H9 (cell line): ENCODE data around the gene WEE2. TPM values are rescaled to one million over a fixed set of nuclear protein-coding genes. Genes with fewer than 3 reads are reported as not detected.

ENCODE experiments used
- DNase-seq: peaks from one replicate; pipeline ENCODE4 v3.0.0-alpha.2; 2017
- H2AFZ ChIP-seq: one replicate; pipeline ENCODE4 v1.6.1; 2013; ENCODE audit warnings: mild to moderate bottlenecking, low read length, control low read depth, moderate library complexity
- H2AK5ac ChIP-seq: 2 replicates; pipeline ENCODE4 v1.6.1; 2013; ENCODE audit warnings: low read length, control low read depth, mixed read lengths; ENCODE audit not compliant: insufficient read length
- H2BK120ac ChIP-seq: one replicate; pipeline ENCODE4 v1.6.1; 2013; ENCODE audit warnings: low read depth, mild to moderate bottlenecking, low read length, control low read depth, inconsistent platforms; ENCODE audit not compliant: poor library complexity, severe bottlenecking
- H2BK12ac ChIP-seq: 2 replicates; pipeline ENCODE4 v1.6.1; 2013; ENCODE audit warnings: low read length, control low read depth, mixed read lengths, low read depth; ENCODE audit not compliant: insufficient read length
- H2BK15ac ChIP-seq: 2 replicates; pipeline ENCODE4 v1.6.1; 2013; ENCODE audit warnings: low read depth, low read length, control low read depth
- H2BK20ac ChIP-seq: one replicate; pipeline ENCODE4 v1.6.1; 2013; ENCODE audit warnings: low read depth, mild to moderate bottlenecking, low read length, control low read depth, inconsistent platforms; ENCODE audit not compliant: poor library complexity, severe bottlenecking
- H2BK5ac ChIP-seq: 2 replicates; pipeline ENCODE4 v1.6.1; 2013; ENCODE audit warnings: low read length, control low read depth, mixed read lengths; ENCODE audit not compliant: insufficient read length
- H3K14ac ChIP-seq: 2 replicates; pipeline ENCODE4 v1.6.1; 2013; ENCODE audit warnings: low read length, control low read depth; ENCODE audit not compliant: insufficient read depth
- H3K18ac ChIP-seq: 2 replicates; pipeline ENCODE4 v1.6.1; 2013; ENCODE audit warnings: low read depth, mild to moderate bottlenecking, mixed read lengths, low read length, control low read depth; ENCODE audit not compliant: insufficient read length
- H3K23ac ChIP-seq: 2 replicates; pipeline ENCODE4 v1.6.1; 2013; ENCODE audit warnings: low read length, control low read depth, mixed read lengths, low read depth; ENCODE audit not compliant: insufficient read length
- H3K23me2 ChIP-seq: 2 replicates; pipeline ENCODE4 v1.6.1; 2013; ENCODE audit warnings: low read depth, mild to moderate bottlenecking, mixed read lengths, low read length, control low read depth; ENCODE audit not compliant: insufficient read length, poor library complexity, severe bottlenecking
- H3K27ac ChIP-seq: 2 replicates; pipeline ENCODE4 v1.5.1; 2013; ENCODE audit warnings: low read length, control low read depth, mixed read lengths, low read depth; ENCODE audit not compliant: insufficient read length
- H3K27me3 ChIP-seq: 2 replicates; pipeline ENCODE4 v1.6.1; 2013; ENCODE audit warnings: low read length, control low read depth, inconsistent platforms; ENCODE audit not compliant: insufficient read depth
- H3K4ac ChIP-seq: 2 replicates; pipeline ENCODE4 v1.6.1; 2013; ENCODE audit warnings: low read depth, mild to moderate bottlenecking, control low read depth, inconsistent platforms, low read length, moderate library complexity
- H3K4me1 ChIP-seq: 2 replicates; pipeline ENCODE4 v1.6.1; 2013; ENCODE audit warnings: low read length, control low read depth, inconsistent platforms; ENCODE audit not compliant: insufficient read depth
- H3K4me2 ChIP-seq: 2 replicates; pipeline ENCODE4 v1.6.1; 2013; ENCODE audit warnings: low read length, control low read depth, mixed read lengths; ENCODE audit not compliant: insufficient read length, insufficient read depth
- H3K56ac ChIP-seq: 2 replicates; pipeline ENCODE4 v1.6.1; 2013; ENCODE audit warnings: low read depth, mild to moderate bottlenecking, mixed read lengths, low read length, control low read depth; ENCODE audit not compliant: insufficient read length
- H3K79me1 ChIP-seq: 2 replicates; pipeline ENCODE4 v1.6.1; 2013; ENCODE audit warnings: low read depth, mild to moderate bottlenecking, moderate library complexity, low read length, control low read depth, inconsistent platforms; ENCODE audit not compliant: insufficient read depth, poor library complexity, severe bottlenecking
- H3K79me2 ChIP-seq: 2 replicates; pipeline ENCODE4 v1.6.1; 2013; ENCODE audit warnings: low read length, control low read depth, inconsistent platforms; ENCODE audit not compliant: insufficient read depth
- H3K9ac ChIP-seq: 2 replicates; pipeline ENCODE4 v1.6.1; 2013; ENCODE audit warnings: low read length, control low read depth, mixed read lengths; ENCODE audit not compliant: insufficient read length; ENCODE audit errors: extremely low read depth
- H3K9me3 ChIP-seq: one replicate; pipeline ENCODE4 v1.6.1; 2013; ENCODE audit warnings: low read depth, low read length, inconsistent platforms; ENCODE audit not compliant: control insufficient read depth
- H3T11ph ChIP-seq: one replicate; pipeline ENCODE4 v1.6.1; 2013; ENCODE audit warnings: mild to moderate bottlenecking, low read length, control low read depth, inconsistent platforms
- H4K20me1 ChIP-seq: one replicate; pipeline ENCODE4 v1.6.1; 2013; ENCODE audit not compliant: control insufficient read depth, insufficient read length, insufficient read depth
- H4K5ac ChIP-seq: 2 replicates; pipeline ENCODE4 v1.6.1; 2013; ENCODE audit warnings: low read depth, mild to moderate bottlenecking, mixed read lengths, low read length, control low read depth; ENCODE audit not compliant: insufficient read length
- H4K8ac ChIP-seq: replicated peaks from 2 replicates; pipeline ENCODE4 v1.6.1; 2013; ENCODE audit warnings: low read length, control low read depth, mixed read lengths, low read depth; ENCODE audit not compliant: insufficient read length
- H4K91ac ChIP-seq: 2 replicates; pipeline ENCODE4 v1.6.1; 2013; ENCODE audit warnings: low read depth, mild to moderate bottlenecking, moderate library complexity, mixed read lengths, low read length, control low read depth; ENCODE audit not compliant: insufficient read length
- H3K27ac Mint-ChIP-seq, 3 experiments: 2 replicates in 2 of 3; 3 replicates in 1 of 3; pipeline ENCODE4 v1.8.0; 2020 to 2021; ENCODE audit warnings: mixed read lengths in 3 of 3, mild to moderate bottlenecking in 1 of 3, moderate library complexity in 1 of 3
- H3K27me3 Mint-ChIP-seq: 2 replicates; pipeline ENCODE4 v1.8.0; 2021; ENCODE audit warnings: low read depth, mild to moderate bottlenecking, moderate library complexity, mixed read lengths
- H3K36me3 Mint-ChIP-seq, 3 experiments: 2 replicates in 2 of 3; 3 replicates in 1 of 3; pipeline ENCODE4 v1.8.0; 2020 to 2021; ENCODE audit warnings: low read depth in 3 of 3, mixed read lengths in 3 of 3; ENCODE audit not compliant: insufficient read depth in 1 of 3
- H3K4me1 Mint-ChIP-seq, 2 experiments: 2 replicates each; pipeline ENCODE4 v1.8.0; 2020; ENCODE audit warnings: mixed read lengths in 2 of 2
- H3K4me3 Mint-ChIP-seq, 2 experiments: 2 replicates in 1 of 2; 3 replicates in 1 of 2; pipeline ENCODE4 v1.8.0; 2020 to 2021; ENCODE audit warnings: mild to moderate bottlenecking in 2 of 2, mixed read lengths in 2 of 2, moderate library complexity in 1 of 2
- H3K9me3 Mint-ChIP-seq, 2 experiments: 2 replicates in 1 of 2; 3 replicates in 1 of 2; pipeline ENCODE4 v1.8.0; 2020; ENCODE audit warnings: mild to moderate bottlenecking in 2 of 2, mixed read lengths in 2 of 2, moderate library complexity in 1 of 2
- WGBS: extraction: QIAGEN DNeasy Blood & Tissue Kit; methylation state at CpG from one replicate; pipeline ENCODE4 v1.1.7; 2013; ENCODE audit warnings: missing lambda C conversion rate, low lambda C conversion rate, mixed read lengths; ENCODE audit not compliant: insufficient read length; ENCODE audit errors: extremely low coverage; 5-methylcytosine and 5-hydroxymethylcytosine counted together
- total RNA-seq: library from RNA; stranded (reverse); gene quantifications from 2 replicates; pipeline ENCODE4 v1.2.1, GENCODE V29; 2021
- TF ChIP-seq, protein P1 (sequence below): fragments of 200-600 bp; sonication (generic); conservative IDR thresholded peaks from 3 replicates; pipeline ENCODE4 v1.8.0; 2021; ENCODE audit warnings: antibody characterized with exemption, mild to moderate bottlenecking

The WEE2 gene
- total RNA-seq, 1 experiment from 2014 or later = not detected

DNA sequence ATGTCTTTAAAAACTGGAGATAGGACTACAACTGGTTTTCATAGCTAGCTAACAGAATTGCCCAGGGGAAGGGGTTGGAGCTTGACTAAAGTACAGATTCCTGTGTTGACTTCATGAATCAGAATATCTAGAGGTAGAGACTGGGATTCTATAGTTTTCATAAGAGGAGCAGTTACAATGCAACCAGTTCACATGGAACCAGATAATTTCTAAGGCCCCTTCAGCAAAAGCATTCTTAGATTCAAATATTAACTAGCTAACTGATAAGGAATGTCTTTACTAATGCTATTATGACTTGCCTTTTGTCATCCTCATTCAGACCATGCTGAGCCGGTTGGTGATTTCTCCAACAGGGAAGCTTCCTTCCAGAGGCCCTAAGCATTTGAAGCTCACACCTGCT, 5.7 kb downstream of the WEE2 start:
- H3K56ac ChIP-seq = no peak overlapping the region

More for the DNA sequence above, 5.7 kb downstream of the WEE2 start:
- H3K27ac Mint-ChIP-seq = no peak overlapping the region
- Histone ChIP-seq H4K8ac (no peak overlapping the region), H3K9ac (no peak overlapping the region), H3K9me3 (no peaks in the 10 kb centered on the region), H2AFZ (no peak overlapping the region), H2BK120ac (no peak overlapping the region), H3K18ac (no peak overlapping the region), H3K79me1 (no peaks in the 10 kb centered on the region), H4K91ac (no peak overlapping the region), H3T11ph (no peak overlapping the region), H4K20me1 (peaks cover 2% of the 10 kb centered on the region), H3K4me1 (peaks cover 8% of the 10 kb centered on the region; the same call in 1 of the 2 replicates), H3K27ac (no peak overlapping the region), H2BK20ac (no peak overlapping the region), H2AK5ac (no peak overlapping the region), H3K4ac (no peak overlapping the region), H3K79me2 (no peaks in the 10 kb centered on the region), H3K27me3 (no peaks in the 10 kb centered on the region), H3K23me2 (no peaks in the 10 kb centered on the region), H4K5ac (no peak overlapping the region), H2BK5ac (no peak overlapping the region), H2BK12ac (no peak overlapping the region), H3K14ac (no peak overlapping the region), H3K4me2 (no peak overlapping the region), H3K23ac (no peak overlapping the region), H2BK15ac (no peak overlapping the region)
- no peaks in the 10 kb centered on the region for H3K9me3 Mint-ChIP-seq
- H3K36me3 Mint-ChIP-seq = no peaks in the 10 kb centered on the region
- TF ChIP-seq, protein P1, sequence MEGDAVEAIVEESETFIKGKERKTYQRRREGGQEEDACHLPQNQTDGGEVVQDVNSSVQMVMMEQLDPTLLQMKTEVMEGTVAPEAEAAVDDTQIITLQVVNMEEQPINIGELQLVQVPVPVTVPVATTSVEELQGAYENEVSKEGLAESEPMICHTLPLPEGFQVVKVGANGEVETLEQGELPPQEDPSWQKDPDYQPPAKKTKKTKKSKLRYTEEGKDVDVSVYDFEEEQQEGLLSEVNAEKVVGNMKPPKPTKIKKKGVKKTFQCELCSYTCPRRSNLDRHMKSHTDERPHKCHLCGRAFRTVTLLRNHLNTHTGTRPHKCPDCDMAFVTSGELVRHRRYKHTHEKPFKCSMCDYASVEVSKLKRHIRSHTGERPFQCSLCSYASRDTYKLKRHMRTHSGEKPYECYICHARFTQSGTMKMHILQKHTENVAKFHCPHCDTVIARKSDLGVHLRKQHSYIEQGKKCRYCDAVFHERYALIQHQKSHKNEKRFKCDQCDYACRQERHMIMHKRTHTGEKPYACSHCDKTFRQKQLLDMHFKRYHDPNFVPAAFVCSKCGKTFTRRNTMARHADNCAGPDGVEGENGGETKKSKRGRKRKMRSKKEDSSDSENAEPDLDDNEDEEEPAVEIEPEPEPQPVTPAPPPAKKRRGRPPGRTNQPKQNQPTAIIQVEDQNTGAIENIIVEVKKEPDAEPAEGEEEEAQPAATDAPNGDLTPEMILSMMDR = no peak
- DNase-seq = no peak
- peaks cover 32 to 39% of the 10 kb centered on the region in 2 experiments for H3K4me1 Mint-ChIP-seq
- H3K27me3 Mint-ChIP-seq = peaks cover 2% of the 10 kb centered on the region; the same call in 1 of the 2 replicates
- no CpG with 5 or more reads among the region's 1 CpG for WGBS
- no peak overlapping the region for H3K4me3 Mint-ChIP-seq
